OCI-LY7 (cell line): ENCODE data around the gene ALDH9A1.

Source experiments
- EZH2phosphoT487 ChIP-seq: fragments of 200-600 bp; sonication (generic); IDR thresholded peaks from 2 replicates; pipeline ENCODE4 v1.6.1; 2018; ENCODE audit warnings: low read depth, borderline replicate concordance, mild to moderate bottlenecking, mixed run types, antibody characterized with exemption, low read length, moderate library complexity, mixed read lengths
- TF ChIP-seq, protein P1 (sequence below): fragments of 200-600 bp; sonication (generic); conservative IDR thresholded peaks from 2 replicates; pipeline ENCODE4 v1.5.1; 2014; ENCODE audit warnings: mild to moderate bottlenecking, antibody characterized with exemption, low read length, moderate library complexity, mixed read lengths

DNA sequence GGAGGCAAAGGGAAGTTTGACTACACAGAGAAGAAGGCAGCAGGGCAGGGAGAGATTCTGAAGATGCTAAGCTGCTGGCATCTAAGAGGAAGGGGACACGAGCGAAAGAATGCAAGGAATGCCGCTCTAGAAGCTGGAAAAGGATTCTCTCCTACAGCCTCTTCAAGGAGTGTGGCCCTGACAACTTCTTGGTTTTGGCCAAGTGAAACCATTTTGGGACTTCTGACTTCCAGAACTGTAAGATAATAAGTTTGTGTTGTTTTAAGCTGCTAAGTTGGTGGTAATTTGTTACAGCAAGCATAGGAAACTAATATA is 38.8 kb downstream of the ALDH9A1 start:
- no peak for TF ChIP-seq EZH2phosphoT487
- TF ChIP-seq, protein P1, sequence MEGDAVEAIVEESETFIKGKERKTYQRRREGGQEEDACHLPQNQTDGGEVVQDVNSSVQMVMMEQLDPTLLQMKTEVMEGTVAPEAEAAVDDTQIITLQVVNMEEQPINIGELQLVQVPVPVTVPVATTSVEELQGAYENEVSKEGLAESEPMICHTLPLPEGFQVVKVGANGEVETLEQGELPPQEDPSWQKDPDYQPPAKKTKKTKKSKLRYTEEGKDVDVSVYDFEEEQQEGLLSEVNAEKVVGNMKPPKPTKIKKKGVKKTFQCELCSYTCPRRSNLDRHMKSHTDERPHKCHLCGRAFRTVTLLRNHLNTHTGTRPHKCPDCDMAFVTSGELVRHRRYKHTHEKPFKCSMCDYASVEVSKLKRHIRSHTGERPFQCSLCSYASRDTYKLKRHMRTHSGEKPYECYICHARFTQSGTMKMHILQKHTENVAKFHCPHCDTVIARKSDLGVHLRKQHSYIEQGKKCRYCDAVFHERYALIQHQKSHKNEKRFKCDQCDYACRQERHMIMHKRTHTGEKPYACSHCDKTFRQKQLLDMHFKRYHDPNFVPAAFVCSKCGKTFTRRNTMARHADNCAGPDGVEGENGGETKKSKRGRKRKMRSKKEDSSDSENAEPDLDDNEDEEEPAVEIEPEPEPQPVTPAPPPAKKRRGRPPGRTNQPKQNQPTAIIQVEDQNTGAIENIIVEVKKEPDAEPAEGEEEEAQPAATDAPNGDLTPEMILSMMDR = no peak
